Kidney (tissue), 14 donors: ENCODE measurements around the gene SLC1A7. TPM values are rescaled to one million over a fixed set of nuclear protein-coding genes. Genes with fewer than 3 reads are reported as not detected.
A peak's percentile ranks its signal among the peaks of the same experiment; 100 is the strongest.

Experiments
- DNase-seq, 5 donors: peaks; one replicate each; pipeline ENCODE4 v3.0.0-alpha.2; 2013 to 2020
- FAIRE-seq: peaks from 2 replicates; lab custom pipeline; 2012; peaks lifted over from hg19 to GRCh38; lab: Jason Lieb, UNC
- H3K27ac ChIP-seq, 2 donors: one replicate each; pipeline ENCODE4 v1.7.0; 2013; ENCODE audit warnings: low read depth in 2 of 2, low read length in 2 of 2, inconsistent platforms in 1 of 2
- H3K27me3 ChIP-seq: one replicate; pipeline ENCODE4 v1.7.1; 2013; ENCODE audit warnings: low read length, inconsistent platforms; ENCODE audit not compliant: control insufficient read depth, insufficient read depth
- H3K36me3 ChIP-seq, 3 donors: one replicate each; pipeline versions ENCODE4 v1.7.0 to v1.7.1; 2013; ENCODE audit warnings: low read length in 3 of 3, control low read depth in 1 of 3, inconsistent platforms in 1 of 3; ENCODE audit not compliant: insufficient read depth in 3 of 3, control insufficient read depth in 2 of 3
- H3K4me1 ChIP-seq, 3 donors: one replicate each; pipeline versions ENCODE4 v1.7.0 to v1.7.1; 2013; ENCODE audit warnings: low read length in 3 of 3, inconsistent platforms in 1 of 3, low read depth in 1 of 3; ENCODE audit not compliant: control insufficient read depth in 2 of 3, insufficient read depth in 2 of 3
- H3K4me3 ChIP-seq, 3 donors: one replicate each; pipeline versions ENCODE4 v1.7.0 to v1.8.1; 2013; ENCODE audit warnings: low read length in 3 of 3, control low read depth in 1 of 3, inconsistent platforms in 1 of 3
- H3K9ac ChIP-seq, 3 donors: one replicate each; pipeline versions ENCODE4 v1.7.0 to v1.7.1; 2013; ENCODE audit warnings: low read length in 3 of 3, control low read depth in 1 of 3, inconsistent platforms in 1 of 3
- H3K9me3 ChIP-seq, 3 donors: one replicate each; pipeline versions ENCODE4 v1.7.0 to v1.7.1; 2013; ENCODE audit warnings: low read length in 3 of 3, control low read depth in 1 of 3, inconsistent platforms in 1 of 3; ENCODE audit not compliant: control insufficient read depth in 2 of 3, insufficient read depth in 1 of 3
- intact Hi-C: fragments of 100-400 bp; cut with DNase I; formaldehyde crosslinking; loops from one replicate; pipeline ENCODE4 v1.11.1; 2022
- polyA plus RNA-seq: library from polyadenylated mRNA; stranded (reverse); fragments of 350-450 nt; fragmentation: Illumina TruSeq; extraction: RNeasy Lipid Tissue Mini Kit (QIAGEN cat#74804); gene quantifications from one replicate; pipeline ENCODE4 v1.2.3, GENCODE V29; 2014; ENCODE audit warnings: low read depth, low replicate concordance; ENCODE audit not compliant: insufficient read depth
- total RNA-seq: library from RNA; stranded (reverse); fragmentation: NEBNext Ultra II Directional; extraction: Animal tissue kit (Norgen Biotek cat#: 25700); gene quantifications from one replicate; pipeline ENCODE4 v1.2.1, GENCODE V29; 2021
- TF ChIP-seq, protein P1 (sequence below): IDR thresholded peaks from 3 replicates; pipeline ENCODE4 v1.5.1; 2012; ENCODE audit warnings: mild to moderate bottlenecking, moderate library complexity, borderline replicate concordance; ENCODE audit not compliant: insufficient read depth; ENCODE audit errors: extremely low read depth
- donor health status: control.
- donor health status: control.
- donor health status: control.
- donor health status: control.
- donor health status: control.
- donor health status: DM: yes; HTN: yes; CAD: no.
- donor health status: Normal renal cell carcinoma (clear cell type).

The SLC1A7 gene
- total and polyA plus RNA-seq, 2 donors from 2014 or later: 1.0 TPM; not detected in 1

DNA sequence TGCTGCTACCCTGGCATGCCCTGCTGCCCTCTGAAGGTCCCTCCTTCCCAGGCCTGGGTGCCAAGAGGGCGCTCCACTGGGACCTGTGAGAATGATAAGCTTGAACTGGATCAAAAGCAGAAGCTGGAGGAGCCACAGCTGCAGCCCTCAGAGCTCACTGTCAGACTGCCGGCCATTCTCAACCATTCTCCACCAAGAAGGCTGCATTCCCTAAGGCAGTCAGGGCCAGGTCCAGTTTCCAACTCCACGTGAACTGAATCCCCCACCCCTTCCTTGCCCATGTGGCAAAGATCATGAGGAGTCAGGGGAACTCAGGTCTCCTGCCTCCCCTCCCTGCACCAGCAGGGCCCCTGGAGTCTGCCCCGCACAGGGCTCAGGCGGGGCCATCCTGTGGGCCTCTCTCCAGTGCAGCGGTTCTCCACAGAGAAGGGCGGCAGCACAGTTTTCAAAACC, 19.5 kb downstream of the SLC1A7 start:
- H3K36me3 ChIP-seq: no peaks in the 10 kb centered on the region
- no peak overlapping the region for H3K27ac ChIP-seq
- peak in 1 of 5 donors; percentile 40 for DNase-seq
- FAIRE-seq: no peak
- no peaks in the 10 kb centered on the region for H3K27me3 ChIP-seq
- peaks cover 0 to 24% (median 6%) of the 10 kb centered on the region in 3 donors for H3K4me1 ChIP-seq
- no peak overlapping the region for H3K4me3 ChIP-seq
- intact Hi-C loops: no loop called here
- TF ChIP-seq, protein P1, sequence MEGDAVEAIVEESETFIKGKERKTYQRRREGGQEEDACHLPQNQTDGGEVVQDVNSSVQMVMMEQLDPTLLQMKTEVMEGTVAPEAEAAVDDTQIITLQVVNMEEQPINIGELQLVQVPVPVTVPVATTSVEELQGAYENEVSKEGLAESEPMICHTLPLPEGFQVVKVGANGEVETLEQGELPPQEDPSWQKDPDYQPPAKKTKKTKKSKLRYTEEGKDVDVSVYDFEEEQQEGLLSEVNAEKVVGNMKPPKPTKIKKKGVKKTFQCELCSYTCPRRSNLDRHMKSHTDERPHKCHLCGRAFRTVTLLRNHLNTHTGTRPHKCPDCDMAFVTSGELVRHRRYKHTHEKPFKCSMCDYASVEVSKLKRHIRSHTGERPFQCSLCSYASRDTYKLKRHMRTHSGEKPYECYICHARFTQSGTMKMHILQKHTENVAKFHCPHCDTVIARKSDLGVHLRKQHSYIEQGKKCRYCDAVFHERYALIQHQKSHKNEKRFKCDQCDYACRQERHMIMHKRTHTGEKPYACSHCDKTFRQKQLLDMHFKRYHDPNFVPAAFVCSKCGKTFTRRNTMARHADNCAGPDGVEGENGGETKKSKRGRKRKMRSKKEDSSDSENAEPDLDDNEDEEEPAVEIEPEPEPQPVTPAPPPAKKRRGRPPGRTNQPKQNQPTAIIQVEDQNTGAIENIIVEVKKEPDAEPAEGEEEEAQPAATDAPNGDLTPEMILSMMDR: no peak
- no peak overlapping the region for H3K9ac ChIP-seq
- H3K9me3 ChIP-seq: no peaks in the 10 kb centered on the region

DNA sequence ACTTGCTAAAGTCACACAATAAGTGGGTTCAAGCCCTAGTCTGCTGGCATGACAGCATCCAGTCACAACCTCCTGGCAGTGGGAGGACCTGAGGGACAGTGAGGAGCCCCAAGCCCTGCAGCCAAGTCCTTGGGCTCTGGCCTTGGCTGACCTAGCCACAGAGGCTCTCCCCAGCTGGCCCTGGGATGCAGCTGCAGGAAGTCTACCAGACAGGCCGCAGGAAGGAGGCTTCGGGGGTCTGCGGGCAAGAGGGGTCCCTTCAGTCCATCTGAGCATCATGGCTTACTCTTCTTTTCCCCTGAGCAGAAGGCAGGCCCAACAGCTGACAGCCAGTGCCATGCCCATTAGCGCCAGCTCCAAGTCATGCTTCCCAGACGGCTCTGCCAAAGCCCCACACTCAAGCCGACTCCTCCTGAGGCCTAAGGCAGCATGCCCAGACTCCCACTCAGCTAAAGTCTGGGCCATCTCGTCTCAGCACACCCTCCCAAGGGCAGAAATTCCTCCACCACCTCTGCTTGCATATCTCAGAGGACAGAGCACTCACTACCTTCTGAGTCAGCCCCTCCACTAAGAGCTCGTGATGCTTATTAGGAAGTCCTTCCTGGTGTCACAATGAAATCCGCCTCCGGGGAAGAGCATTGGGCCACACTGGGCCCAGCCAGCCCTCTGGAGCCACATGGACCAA, 20.1 kb downstream of the SLC1A7 start:
- FAIRE-seq (no peak), DNase-seq (peak in 1 of 5 donors; percentile 70)
- intact Hi-C loops: no loop called here
- H3K27ac ChIP-seq: no peak overlapping the region
- no peak overlapping the region for H3K9ac ChIP-seq
- H3K27me3 ChIP-seq: no peaks in the 10 kb centered on the region
- H3K4me3 ChIP-seq: no peak overlapping the region
- TF ChIP-seq, protein P1: no peak
- H3K4me1 ChIP-seq: peaks cover 0 to 28% (median 6%) of the 10 kb centered on the region in 3 donors
- no peaks in the 10 kb centered on the region for H3K9me3 ChIP-seq
- H3K36me3 ChIP-seq: no peaks in the 10 kb centered on the region

DNA sequence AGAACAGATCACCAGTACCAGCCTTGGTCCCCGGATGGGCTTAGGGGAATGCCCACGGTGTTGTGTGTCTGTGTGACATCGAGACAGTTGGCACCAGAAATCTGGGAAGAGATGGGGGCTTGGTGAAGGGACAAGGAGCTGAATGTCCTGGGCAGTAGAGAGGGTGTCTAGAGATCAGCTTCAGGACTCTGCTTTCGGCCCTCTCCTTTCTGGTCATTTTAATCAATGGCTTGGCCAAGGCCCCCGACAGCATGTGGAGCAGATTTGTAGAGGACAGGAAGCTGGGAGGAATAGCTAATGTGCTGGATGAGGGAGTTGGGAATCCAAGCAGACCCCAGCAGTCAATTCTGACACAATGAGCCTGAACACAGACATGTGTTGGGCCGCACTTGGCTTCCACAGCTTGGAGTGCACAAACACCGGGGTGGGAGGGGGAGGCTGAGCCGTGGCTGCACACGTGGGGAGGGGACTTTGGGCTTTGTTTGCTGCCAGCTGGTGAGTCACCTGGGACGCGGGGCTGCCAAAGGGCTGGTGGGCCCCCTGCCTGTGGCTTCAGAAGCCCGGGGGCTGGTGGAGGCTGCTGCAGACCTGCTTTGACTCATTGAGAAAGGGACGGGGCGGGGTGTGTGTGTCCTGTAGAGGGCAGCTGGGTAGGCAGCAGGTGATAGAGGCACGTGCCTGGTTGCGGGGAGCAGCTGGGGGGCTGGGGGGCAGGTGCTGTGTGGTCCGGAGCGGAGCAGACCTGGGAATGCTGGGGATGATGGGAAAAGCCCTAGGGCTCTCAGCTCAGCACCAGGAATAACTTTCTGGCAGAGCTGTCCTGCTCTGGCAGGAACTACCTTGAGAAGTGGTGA, 20.9 kb downstream of the SLC1A7 start:
- peak in 4 of 5 donors; percentile 60 to 80 (median 68) for DNase-seq
- intact Hi-C loops: no loop called here
- TF ChIP-seq, protein P1: no peak
- Histone ChIP-seq H3K27me3 (no peaks in the 10 kb centered on the region), H3K9me3 (no peaks in the 10 kb centered on the region), H3K4me1 (peaks cover 0 to 28% (median 13%) of the 10 kb centered on the region in 3 donors), H3K27ac (no peak overlapping the region), H3K4me3 (no peak overlapping the region), H3K9ac (no peak overlapping the region), H3K36me3 (no peaks in the 10 kb centered on the region)
- no peak for FAIRE-seq
